DND-41 (cell line): ENCODE measurements around the gene PHF2.

Experiments used
- EZH2 ChIP-seq: IDR thresholded peaks from 3 replicates; pipeline ENCODE4 v1.6.1; 2012; ENCODE audit warnings: borderline replicate concordance, low read depth, mild to moderate bottlenecking, moderate library complexity, low read length, inconsistent platforms; ENCODE audit not compliant: severe bottlenecking
- TF ChIP-seq, protein P1 (sequence below): IDR thresholded peaks from 2 replicates; pipeline ENCODE4 v1.5.1; 2012; ENCODE audit warnings: borderline replicate concordance, low read length, moderate library complexity, mild to moderate bottlenecking; ENCODE audit not compliant: poor library complexity, severe bottlenecking; ENCODE audit errors: extremely low read depth

GRCh38 chr9:93659837-93660177 lies 83.4 kb downstream of the PHF2 start:
- TF ChIP-seq, protein P1, sequence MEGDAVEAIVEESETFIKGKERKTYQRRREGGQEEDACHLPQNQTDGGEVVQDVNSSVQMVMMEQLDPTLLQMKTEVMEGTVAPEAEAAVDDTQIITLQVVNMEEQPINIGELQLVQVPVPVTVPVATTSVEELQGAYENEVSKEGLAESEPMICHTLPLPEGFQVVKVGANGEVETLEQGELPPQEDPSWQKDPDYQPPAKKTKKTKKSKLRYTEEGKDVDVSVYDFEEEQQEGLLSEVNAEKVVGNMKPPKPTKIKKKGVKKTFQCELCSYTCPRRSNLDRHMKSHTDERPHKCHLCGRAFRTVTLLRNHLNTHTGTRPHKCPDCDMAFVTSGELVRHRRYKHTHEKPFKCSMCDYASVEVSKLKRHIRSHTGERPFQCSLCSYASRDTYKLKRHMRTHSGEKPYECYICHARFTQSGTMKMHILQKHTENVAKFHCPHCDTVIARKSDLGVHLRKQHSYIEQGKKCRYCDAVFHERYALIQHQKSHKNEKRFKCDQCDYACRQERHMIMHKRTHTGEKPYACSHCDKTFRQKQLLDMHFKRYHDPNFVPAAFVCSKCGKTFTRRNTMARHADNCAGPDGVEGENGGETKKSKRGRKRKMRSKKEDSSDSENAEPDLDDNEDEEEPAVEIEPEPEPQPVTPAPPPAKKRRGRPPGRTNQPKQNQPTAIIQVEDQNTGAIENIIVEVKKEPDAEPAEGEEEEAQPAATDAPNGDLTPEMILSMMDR: no peak
- no peak for TF ChIP-seq EZH2
